ENCODE measurements around the gene ATP1A1.

ATP1A1 gene

GRCh38 chr1:116448785-116449385, 75.8 kb downstream of the ATP1A1 start:
- no peak for TF ChIP-seq EZH2phosphoT487 (conservative IDR thresholded peaks at IDR 0.05; ENCODE audit: low read length)
- TF ChIP-seq, protein P1, sequence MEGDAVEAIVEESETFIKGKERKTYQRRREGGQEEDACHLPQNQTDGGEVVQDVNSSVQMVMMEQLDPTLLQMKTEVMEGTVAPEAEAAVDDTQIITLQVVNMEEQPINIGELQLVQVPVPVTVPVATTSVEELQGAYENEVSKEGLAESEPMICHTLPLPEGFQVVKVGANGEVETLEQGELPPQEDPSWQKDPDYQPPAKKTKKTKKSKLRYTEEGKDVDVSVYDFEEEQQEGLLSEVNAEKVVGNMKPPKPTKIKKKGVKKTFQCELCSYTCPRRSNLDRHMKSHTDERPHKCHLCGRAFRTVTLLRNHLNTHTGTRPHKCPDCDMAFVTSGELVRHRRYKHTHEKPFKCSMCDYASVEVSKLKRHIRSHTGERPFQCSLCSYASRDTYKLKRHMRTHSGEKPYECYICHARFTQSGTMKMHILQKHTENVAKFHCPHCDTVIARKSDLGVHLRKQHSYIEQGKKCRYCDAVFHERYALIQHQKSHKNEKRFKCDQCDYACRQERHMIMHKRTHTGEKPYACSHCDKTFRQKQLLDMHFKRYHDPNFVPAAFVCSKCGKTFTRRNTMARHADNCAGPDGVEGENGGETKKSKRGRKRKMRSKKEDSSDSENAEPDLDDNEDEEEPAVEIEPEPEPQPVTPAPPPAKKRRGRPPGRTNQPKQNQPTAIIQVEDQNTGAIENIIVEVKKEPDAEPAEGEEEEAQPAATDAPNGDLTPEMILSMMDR (IDR thresholded peaks at IDR 0.05; ENCODE audit: insufficient read depth, low read length, poor library complexity, severe bottlenecking) = no peak
- H3K27ac ChIP-seq (ENCODE audit: low read depth, low read length) = no peak overlapping the region
- H3F3A ChIP-seq (ENCODE audit: insufficient read depth) = no peaks in the 10 kb centered on the region

DNA sequence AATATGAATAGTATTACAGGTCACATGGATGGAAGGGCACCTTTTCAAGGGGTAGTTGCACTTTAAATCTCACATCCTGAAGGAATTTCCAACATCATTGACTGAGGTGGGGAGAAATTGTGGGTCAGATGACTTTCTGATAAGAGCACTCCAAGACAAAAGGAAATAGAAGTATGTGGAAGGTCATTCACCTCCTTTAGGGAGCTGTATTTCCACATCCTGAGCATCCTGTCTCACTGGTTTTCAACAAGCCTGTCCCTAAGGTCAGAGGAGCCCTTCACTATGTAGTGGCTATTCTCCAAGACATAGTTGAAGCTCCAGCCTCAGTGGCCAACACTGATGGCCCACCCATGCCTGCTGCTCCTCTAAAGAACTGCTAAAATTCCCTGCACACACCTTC, 76.5 kb downstream of the ATP1A1 start:
- Histone ChIP-seq H2AFZ (ENCODE audit: low read depth, low read length, severe bottlenecking) (no peak overlapping the region), H3K9me2 (replicated peaks; ENCODE audit: insufficient read depth, low read length) (no peaks in the 10 kb centered on the region), H3F3A (ENCODE audit: insufficient read depth) (no peaks in the 10 kb centered on the region), H3K9ac (ENCODE audit: low read length) (no peak overlapping the region), H3K4me3 (ENCODE audit: insufficient read depth, low read length, poor library complexity, severe bottlenecking) (no peak overlapping the region), H3K79me2 (ENCODE audit: insufficient read depth, low read length) (no peaks in the 10 kb centered on the region), H3K4me2 (ENCODE audit: low read depth, low read length, poor library complexity, severe bottlenecking) (no peak overlapping the region), H3K27me3 (ENCODE audit: low read length) (no peaks in the 10 kb centered on the region), H3K36me3 (ENCODE audit: low read length) (no peaks in the 10 kb centered on the region), H4K20me1 (ENCODE audit: low read depth, low read length) (no peaks in the 10 kb centered on the region), H3K27ac (ENCODE audit: low read depth, low read length) (no peak overlapping the region), H3K9me3 (ENCODE audit: insufficient read depth, low read length) (no peaks in the 10 kb centered on the region)
- TF ChIP-seq, protein P1 (IDR thresholded peaks at IDR 0.05; ENCODE audit: insufficient read depth, low read length, poor library complexity, severe bottlenecking) = no peak
- TF ChIP-seq EZH2phosphoT487 (conservative IDR thresholded peaks at IDR 0.05; ENCODE audit: low read length) = no peak

More at GRCh38 chr1:116448785-116449385, 75.8 kb downstream of the ATP1A1 start:
- Histone ChIP-seq H2AFZ (ENCODE audit: low read depth, low read length, severe bottlenecking) (no peak overlapping the region), H4K20me1 (ENCODE audit: low read depth, low read length) (no peaks in the 10 kb centered on the region), H3K79me2 (ENCODE audit: insufficient read depth, low read length) (no peaks in the 10 kb centered on the region), H3K36me3 (ENCODE audit: low read length) (no peaks in the 10 kb centered on the region), H3K4me2 (ENCODE audit: low read depth, low read length, poor library complexity, severe bottlenecking) (no peak overlapping the region), H3K9me3 (ENCODE audit: insufficient read depth, low read length) (no peaks in the 10 kb centered on the region), H3K27me3 (ENCODE audit: low read length) (no peaks in the 10 kb centered on the region), H3K4me3 (ENCODE audit: insufficient read depth, low read length, poor library complexity, severe bottlenecking) (no peak overlapping the region), H3K9ac (ENCODE audit: low read length) (no peak overlapping the region), H3K9me2 (replicated peaks; ENCODE audit: insufficient read depth, low read length) (no peaks in the 10 kb centered on the region)

DNA sequence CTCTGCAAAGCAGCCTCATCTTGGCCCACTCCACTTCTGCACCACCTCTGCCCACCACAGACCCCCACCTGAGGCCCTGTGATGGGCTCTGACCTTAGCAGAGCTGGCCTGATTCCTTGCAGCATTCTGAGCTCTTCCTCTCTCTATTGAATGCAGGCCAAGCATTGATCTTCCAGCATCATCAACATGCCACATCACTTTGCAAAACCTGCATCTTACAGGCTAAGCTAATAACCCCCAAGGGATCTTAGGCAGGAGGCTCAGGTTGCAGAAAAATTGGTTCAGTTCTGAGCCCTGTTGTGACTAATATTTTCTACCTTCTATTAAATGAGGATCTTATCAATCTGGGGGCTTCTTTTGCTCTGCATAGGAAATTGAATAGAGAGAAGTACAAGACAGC, 78.7 kb downstream of the ATP1A1 start:
- no peak overlapping the region for H3K4me2 ChIP-seq (ENCODE audit: low read depth, low read length, poor library complexity, severe bottlenecking)
- H3K79me2 ChIP-seq (ENCODE audit: insufficient read depth, low read length) = no peaks in the 10 kb centered on the region
- no peak for TF ChIP-seq EZH2phosphoT487 (conservative IDR thresholded peaks at IDR 0.05; ENCODE audit: low read length)
- TF ChIP-seq, protein P1 (IDR thresholded peaks at IDR 0.05; ENCODE audit: insufficient read depth, low read length, poor library complexity, severe bottlenecking) = no peak
- no peaks in the 10 kb centered on the region for H3K27me3 ChIP-seq (ENCODE audit: low read length)
- H3F3A ChIP-seq (ENCODE audit: insufficient read depth) = no peaks in the 10 kb centered on the region
- no peak overlapping the region for H3K27ac ChIP-seq (ENCODE audit: low read depth, low read length)
- H2AFZ ChIP-seq (ENCODE audit: low read depth, low read length, severe bottlenecking) = no peak overlapping the region
- H3K9ac ChIP-seq (ENCODE audit: low read length) = no peak overlapping the region
- H3K36me3 ChIP-seq (ENCODE audit: low read length) = no peaks in the 10 kb centered on the region
- H4K20me1 ChIP-seq (ENCODE audit: low read depth, low read length) = no peaks in the 10 kb centered on the region
- H3K9me3 ChIP-seq (ENCODE audit: insufficient read depth, low read length) = no peaks in the 10 kb centered on the region
- H3K4me3 ChIP-seq (ENCODE audit: insufficient read depth, low read length, poor library complexity, severe bottlenecking) = no peak overlapping the region
- no peaks in the 10 kb centered on the region for H3K9me2 ChIP-seq (replicated peaks; ENCODE audit: insufficient read depth, low read length)
